ENCODE results near the gene GARRE1.
"Not testable (repeated sequence)": the region's sequence is repeated elsewhere in the genome, so short reads cannot be mapped to it uniquely, and the experiment has no call there.

The GARRE1 gene

DNA sequence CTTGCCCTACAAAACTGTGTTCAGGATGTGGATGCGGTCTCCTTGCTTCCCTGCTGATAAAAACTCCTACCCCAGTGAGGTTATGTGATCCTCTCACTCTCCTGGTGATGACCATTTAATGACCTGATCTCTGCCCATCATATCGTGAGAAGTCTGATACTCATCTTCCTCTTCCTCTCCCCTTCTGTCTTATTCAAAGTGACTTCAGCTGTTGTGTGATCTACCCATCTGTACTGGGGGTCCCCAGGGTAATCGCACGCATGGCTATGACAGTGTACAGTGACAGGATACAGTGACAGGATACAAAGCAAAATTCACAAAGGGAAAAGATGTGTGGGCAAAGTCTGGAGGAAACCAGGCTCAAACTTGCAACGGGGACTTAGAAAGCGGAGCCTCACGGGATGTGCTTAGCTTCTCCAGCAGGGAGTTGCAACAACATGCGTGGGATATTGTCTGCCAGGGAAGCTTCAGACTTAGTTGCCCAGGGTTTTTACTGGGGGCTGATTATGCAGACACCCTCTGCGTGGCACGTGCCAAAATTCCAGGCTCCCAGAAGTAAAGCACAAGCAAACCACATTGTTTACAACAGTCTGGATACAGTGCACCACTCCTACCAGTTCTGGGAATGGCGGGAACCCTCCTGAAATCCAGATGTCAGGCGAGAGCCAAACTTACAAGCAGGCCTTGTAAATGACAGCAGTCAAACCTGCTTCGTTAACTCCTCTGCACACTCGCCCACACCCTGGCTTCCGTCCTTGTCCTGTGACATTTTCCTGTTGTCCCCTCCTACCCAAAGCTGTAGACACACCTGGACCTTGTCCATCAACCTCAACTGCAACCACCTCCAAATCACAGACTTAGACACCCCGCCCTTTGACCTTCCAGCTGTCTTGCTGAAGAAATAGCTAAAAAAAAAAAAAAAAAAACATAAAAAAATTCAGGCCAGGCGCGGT, 18.0 kb upstream of the GARRE1 start:
- ChIA-PET POLR2A (no interaction called here), CTCF (interaction anchor here (1.0 to 1.4 kb wide), 2 partner anchors 14 to 15 kb away, joined by 4 read pairs; no protein-coding TSS in a partner anchor)
- H3K4me3 ChIP-seq (ENCODE audit: low read depth, low read length) = no peak overlapping the region
- TF ChIP-seq, protein P1, sequence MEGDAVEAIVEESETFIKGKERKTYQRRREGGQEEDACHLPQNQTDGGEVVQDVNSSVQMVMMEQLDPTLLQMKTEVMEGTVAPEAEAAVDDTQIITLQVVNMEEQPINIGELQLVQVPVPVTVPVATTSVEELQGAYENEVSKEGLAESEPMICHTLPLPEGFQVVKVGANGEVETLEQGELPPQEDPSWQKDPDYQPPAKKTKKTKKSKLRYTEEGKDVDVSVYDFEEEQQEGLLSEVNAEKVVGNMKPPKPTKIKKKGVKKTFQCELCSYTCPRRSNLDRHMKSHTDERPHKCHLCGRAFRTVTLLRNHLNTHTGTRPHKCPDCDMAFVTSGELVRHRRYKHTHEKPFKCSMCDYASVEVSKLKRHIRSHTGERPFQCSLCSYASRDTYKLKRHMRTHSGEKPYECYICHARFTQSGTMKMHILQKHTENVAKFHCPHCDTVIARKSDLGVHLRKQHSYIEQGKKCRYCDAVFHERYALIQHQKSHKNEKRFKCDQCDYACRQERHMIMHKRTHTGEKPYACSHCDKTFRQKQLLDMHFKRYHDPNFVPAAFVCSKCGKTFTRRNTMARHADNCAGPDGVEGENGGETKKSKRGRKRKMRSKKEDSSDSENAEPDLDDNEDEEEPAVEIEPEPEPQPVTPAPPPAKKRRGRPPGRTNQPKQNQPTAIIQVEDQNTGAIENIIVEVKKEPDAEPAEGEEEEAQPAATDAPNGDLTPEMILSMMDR (IDR thresholded peaks at IDR 0.05; ENCODE audit: insufficient read depth, low read length, missing control alignments) = no peak
- no peak for DNase-seq (ENCODE audit: low read depth, low spot score)

DNA sequence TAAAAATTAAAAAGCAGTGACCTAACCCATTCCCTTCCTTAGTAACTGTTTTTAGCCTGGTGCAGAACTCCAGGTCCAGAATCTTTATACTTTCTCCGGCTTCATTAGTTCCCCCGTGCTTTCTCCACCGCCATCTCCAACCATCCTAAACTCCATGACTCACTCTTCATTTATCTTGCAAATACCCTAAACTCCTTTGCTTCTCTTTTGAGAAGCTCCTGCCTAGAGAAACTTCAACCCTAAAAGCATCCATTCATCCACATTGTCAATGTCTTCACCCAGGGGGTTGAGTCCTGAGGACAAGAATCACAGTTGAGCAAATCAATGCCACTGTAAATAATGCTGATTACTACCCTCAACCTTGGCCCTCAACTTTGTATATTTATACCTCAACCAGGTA, 17.1 kb upstream of the GARRE1 start:
- TF ChIP-seq, protein P1 (IDR thresholded peaks at IDR 0.05; ENCODE audit: insufficient read depth, low read length, missing control alignments) = no peak
- POLR2A ChIA-PET = interaction anchor here (0.8 kb wide), 1 partner anchor 18 kb away, joined by 3 read pairs; no protein-coding TSS in a partner anchor
- CTCF ChIA-PET = interaction anchor here (0.6 to 1.7 kb wide), 3 partner anchors 16 to 109 kb away, joined by 3 to 6 read pairs (median 5); no protein-coding TSS in a partner anchor
- H3K4me3 ChIP-seq (ENCODE audit: low read depth, low read length) = no peak overlapping the region
- no peak for DNase-seq (ENCODE audit: low read depth, low spot score)

DNA sequence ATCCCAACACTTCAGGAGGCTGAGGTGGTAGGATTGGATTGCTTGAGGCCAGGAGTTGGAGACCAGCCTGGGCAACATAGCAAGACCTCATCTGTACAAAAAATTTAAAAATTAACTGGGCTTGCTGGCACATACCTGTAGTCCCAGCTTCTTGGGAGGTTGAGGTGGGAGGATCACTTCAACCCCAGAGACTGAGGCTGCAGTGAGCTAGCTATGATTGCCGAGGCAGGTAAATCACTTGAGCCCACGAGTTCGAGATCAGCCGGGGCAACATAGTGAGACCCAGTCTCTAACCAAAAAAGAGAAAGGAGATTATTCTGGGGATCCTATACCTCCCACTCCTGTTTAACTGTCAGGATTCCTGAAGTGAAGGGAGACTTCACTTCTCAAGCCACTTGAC, 16.4 kb upstream of the GARRE1 start:
- ChIA-PET CTCF (interaction anchor here (1.5 to 1.7 kb wide), 2 partner anchors 17 to 108 kb away, joined by 5 to 6 read pairs; no protein-coding TSS in a partner anchor), POLR2A (interaction anchor here (0.6 to 0.8 kb wide), 2 partner anchors 18 to 1533 kb away, joined by 3 read pairs; no protein-coding TSS in a partner anchor)
- TF ChIP-seq, protein P1 (IDR thresholded peaks at IDR 0.05; ENCODE audit: insufficient read depth, low read length, missing control alignments) = no peak

DNA sequence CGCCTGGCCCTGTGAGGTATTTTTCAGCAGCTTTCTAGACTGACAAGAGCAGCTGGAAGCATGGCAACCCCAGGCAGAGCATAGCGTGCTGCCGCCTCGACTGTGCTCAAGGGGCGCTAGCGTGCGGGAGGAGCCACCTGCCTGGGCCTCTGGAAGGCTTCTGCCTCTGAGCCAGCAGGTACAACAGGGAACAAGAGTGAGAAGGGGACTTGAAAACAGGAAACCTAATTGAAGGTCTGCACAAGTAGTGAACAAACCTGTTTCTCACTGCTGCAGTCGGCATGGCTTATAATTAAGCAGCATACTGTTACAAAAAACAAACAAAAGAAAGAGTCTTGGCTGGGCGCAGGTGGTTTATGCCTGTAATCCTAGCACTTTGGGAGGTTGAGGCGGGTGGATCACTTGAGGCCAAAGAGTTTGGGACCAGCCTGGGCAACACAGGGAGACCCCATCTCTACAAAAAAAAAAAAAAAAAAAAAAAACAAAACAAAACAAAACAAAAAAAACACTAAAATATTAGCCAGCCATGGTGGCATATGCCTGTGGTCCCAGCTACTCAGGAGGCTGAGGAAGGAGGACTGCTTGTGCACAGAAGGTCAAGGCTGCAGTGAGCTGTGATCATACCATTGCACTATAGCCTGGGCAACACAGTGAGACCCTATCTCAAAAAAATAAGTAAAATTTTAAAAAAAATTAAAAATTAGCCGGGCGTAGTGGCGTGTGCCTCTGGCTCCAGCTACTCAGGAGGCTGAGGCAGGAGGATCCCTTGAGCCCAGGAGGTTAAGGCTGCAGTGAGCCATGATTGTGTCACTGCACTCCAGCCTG, 12.6 kb upstream of the GARRE1 start:
- TF ChIP-seq, protein P1 (IDR thresholded peaks at IDR 0.05; ENCODE audit: insufficient read depth, low read length, missing control alignments) = peak; percentile 22
- CTCF ChIA-PET = no interaction called here
- POLR2A ChIA-PET = interaction anchor here (0.9 kb wide), 1 partner anchor 9 kb away, joined by 3 read pairs; no protein-coding TSS in a partner anchor
- H3K4me3 ChIP-seq (ENCODE audit: low read depth, low read length) = no peak overlapping the region
- no peak for DNase-seq (ENCODE audit: low read depth, low spot score)

More for the DNA sequence above, 16.4 kb upstream of the GARRE1 start:
- DNase-seq (ENCODE audit: low read depth, low spot score) = no peak
- no peak overlapping the region for H3K4me3 ChIP-seq (ENCODE audit: low read depth, low read length)

DNA sequence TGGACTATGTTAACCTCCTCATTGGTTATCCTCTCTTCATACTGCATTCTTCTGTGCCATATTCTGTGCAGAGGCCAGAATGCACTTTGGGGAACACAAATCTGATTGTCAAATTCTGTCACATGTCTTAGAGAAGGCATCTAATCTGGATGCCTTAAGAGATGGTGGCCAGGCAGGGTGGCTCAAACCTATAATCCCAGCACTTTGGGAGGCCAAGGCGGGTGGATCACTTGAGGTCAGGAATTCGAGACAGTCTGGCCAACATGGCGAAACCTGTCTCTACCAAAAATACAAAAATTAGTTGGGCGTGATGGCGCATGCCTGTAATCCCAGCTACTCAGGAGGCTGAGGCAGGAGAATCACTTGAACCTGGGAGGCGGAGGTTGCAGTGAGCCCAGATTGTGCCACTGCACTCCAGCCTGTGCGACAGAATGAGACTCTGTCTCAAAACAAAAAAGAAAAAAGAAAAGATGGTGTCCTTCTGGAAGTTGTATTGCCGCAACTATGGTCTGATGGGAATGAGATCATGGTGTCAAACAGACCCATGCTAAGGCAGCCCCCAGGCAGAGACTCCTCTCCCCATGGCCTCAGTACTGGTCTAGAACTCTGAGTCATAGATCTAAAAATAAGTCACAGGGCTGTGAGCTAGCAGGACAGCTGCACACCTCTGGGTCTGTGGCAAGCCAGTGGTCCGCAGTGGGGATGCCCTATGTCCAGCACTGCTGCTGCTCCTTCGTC, 11.0 kb upstream of the GARRE1 start:
- not testable (repeated sequence) for DNase-seq (ENCODE audit: low read depth, low spot score); H3K4me3 ChIP-seq (ENCODE audit: low read depth, low read length)
- POLR2A ChIA-PET = interaction anchor here (1.0 kb wide), 1 partner anchor 11 kb away, joined by 3 read pairs; no protein-coding TSS in a partner anchor
- CTCF ChIA-PET = interaction anchor here (1.2 to 1.3 kb wide), 2 partner anchors 10 to 103 kb away, joined by 4 to 8 read pairs; no protein-coding TSS in a partner anchor

Data from AG04449 (cell line).